DMS53 treated with DMSO at 0.1 percent for 48 hours (cell line): ENCODE data around the gene NAIF1.
"Not testable (repeated sequence)": the region's sequence is repeated elsewhere in the genome, so short reads cannot be mapped to it uniquely, and the experiment has no call there.

Experiments used
- DNase-seq: peaks from one replicate; lab custom pipeline; 2025; ENCODE audit not compliant: unreplicated experiment; lab: John Stamatoyannopoulos, UW

Gene NAIF1

GRCh38 chr9:128062279-128062678, 4.8 kb downstream of the NAIF1 start:
- no peak for DNase-seq

- DNase-seq = no peak
Measured at GRCh38 chr9:128061275-128061960, 5.7 kb downstream of the NAIF1 start.

- DNase-seq = no peak
Measured at GRCh38 chr9:128059365-128059983, 7.6 kb downstream of the NAIF1 start.

- DNase-seq = peak; percentile 39
Measured at GRCh38 chr9:128057724-128058409, 9.3 kb downstream of the NAIF1 start.

GRCh38 chr9:128056887-128057723, 10.0 kb downstream of the NAIF1 start:
- DNase-seq = peak; percentile 90

GRCh38 chr9:128056086-128056485, 11.0 kb downstream of the NAIF1 start:
- DNase-seq = no peak

- no peak for DNase-seq
Measured at GRCh38 chr9:128055344-128056040, 11.6 kb downstream of the NAIF1 start.

- no peak for DNase-seq
Measured at GRCh38 chr9:128054087-128054486, 13.0 kb downstream of the NAIF1 start.

- DNase-seq = no peak
Measured at GRCh38 chr9:128053560-128053959, 13.6 kb downstream of the NAIF1 start.

- DNase-seq = peak; percentile 95
Measured at GRCh38 chr9:128051932-128052709, 15.0 kb downstream of the NAIF1 start.

- no peak for DNase-seq
Measured at GRCh38 chr9:128049843-128050242, 17.3 kb downstream of the NAIF1 start.

- no peak for DNase-seq
Measured at GRCh38 chr9:128048663-128049062, 18.5 kb downstream of the NAIF1 start.

- DNase-seq = no peak
Measured at GRCh38 chr9:128047231-128047630, 19.9 kb downstream of the NAIF1 start.

- no peak for DNase-seq
Measured at GRCh38 chr9:128045831-128046230, 21.3 kb downstream of the NAIF1 start.

GRCh38 chr9:128045409-128045808, 21.7 kb downstream of the NAIF1 start:
- DNase-seq = not testable (repeated sequence)

GRCh38 chr9:128043467-128043868, 23.7 kb downstream of the NAIF1 start:
- no peak for DNase-seq

GRCh38 chr9:128042043-128042442, 25.1 kb downstream of the NAIF1 start:
- DNase-seq = no peak

GRCh38 chr9:128040783-128041182, 26.3 kb downstream of the NAIF1 start:
- not testable (repeated sequence) for DNase-seq

GRCh38 chr9:128036522-128036921, 30.6 kb downstream of the NAIF1 start:
- DNase-seq = not testable (repeated sequence)
